ENCODE measurements around the gene GALNT18. TPM values are rescaled to one million over a fixed set of nuclear protein-coding genes. Genes with fewer than 3 reads are reported as not detected.

The GALNT18 gene
- total RNA-seq, 2 donors from 2014 or later: not detected

GRCh38 chr11:11411401-11411985 lies 210.3 kb downstream of the GALNT18 start:
- Mint-ChIP-seq H3K4me1 (peaks cover 4% of the 10 kb centered on the region), H3K27ac (no peak overlapping the region), H3K4me3 (no peak overlapping the region), H3K36me3 (ENCODE audit: low read depth) (no peaks in the 10 kb centered on the region), H3K27me3 (peaks cover 69% of the 10 kb centered on the region)
- no peak for DNase-seq
- H3K9me3 ChIP-seq (ENCODE audit: control insufficient read depth, low read length, poor library complexity, severe bottlenecking): no peaks in the 10 kb centered on the region
- ATAC-seq: no peak

- Mint-ChIP-seq H3K27ac (no peak overlapping the region), H3K4me1 (no peaks in the 10 kb centered on the region), H3K36me3 (ENCODE audit: low read depth) (no peaks in the 10 kb centered on the region), H3K27me3 (peaks cover 69% of the 10 kb centered on the region), H3K4me3 (no peak overlapping the region)
- H3K9me3 ChIP-seq (ENCODE audit: control insufficient read depth, low read length, poor library complexity, severe bottlenecking): no peaks in the 10 kb centered on the region
- no peak for DNase-seq
- no peak for ATAC-seq
Observed at GRCh38 chr11:11409901-11410300, 211.9 kb downstream of the GALNT18 start.

DNA sequence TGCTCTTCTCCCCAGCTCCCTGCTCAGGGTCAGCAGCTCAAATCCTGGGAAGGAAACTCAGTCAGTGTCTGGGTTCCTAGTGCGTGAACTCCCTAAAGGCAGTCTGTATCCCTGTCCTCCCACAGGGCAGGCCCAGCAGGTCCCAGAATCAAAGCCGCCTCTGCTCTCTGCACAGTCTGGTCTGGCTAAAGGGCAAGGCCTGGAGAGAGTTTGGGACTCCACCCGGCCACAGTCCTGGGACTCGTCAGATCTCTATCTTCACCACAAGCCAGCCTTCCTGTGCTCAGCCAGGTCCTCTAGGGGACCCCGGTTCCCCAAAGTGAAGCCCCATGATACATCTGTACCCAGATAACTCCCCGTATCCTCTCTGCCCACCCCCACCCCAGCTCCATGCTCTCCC lies 212.6 kb downstream of the GALNT18 start:
- ATAC-seq (no peak), DNase-seq (no peak)
- Mint-ChIP-seq H3K4me3 (no peak overlapping the region), H3K27me3 (peaks cover 69% of the 10 kb centered on the region), H3K27ac (no peak overlapping the region), H3K4me1 (no peaks in the 10 kb centered on the region), H3K36me3 (ENCODE audit: low read depth) (peaks cover 3% of the 10 kb centered on the region)
- H3K9me3 ChIP-seq (ENCODE audit: control insufficient read depth, low read length, poor library complexity, severe bottlenecking): no peaks in the 10 kb centered on the region

DNA sequence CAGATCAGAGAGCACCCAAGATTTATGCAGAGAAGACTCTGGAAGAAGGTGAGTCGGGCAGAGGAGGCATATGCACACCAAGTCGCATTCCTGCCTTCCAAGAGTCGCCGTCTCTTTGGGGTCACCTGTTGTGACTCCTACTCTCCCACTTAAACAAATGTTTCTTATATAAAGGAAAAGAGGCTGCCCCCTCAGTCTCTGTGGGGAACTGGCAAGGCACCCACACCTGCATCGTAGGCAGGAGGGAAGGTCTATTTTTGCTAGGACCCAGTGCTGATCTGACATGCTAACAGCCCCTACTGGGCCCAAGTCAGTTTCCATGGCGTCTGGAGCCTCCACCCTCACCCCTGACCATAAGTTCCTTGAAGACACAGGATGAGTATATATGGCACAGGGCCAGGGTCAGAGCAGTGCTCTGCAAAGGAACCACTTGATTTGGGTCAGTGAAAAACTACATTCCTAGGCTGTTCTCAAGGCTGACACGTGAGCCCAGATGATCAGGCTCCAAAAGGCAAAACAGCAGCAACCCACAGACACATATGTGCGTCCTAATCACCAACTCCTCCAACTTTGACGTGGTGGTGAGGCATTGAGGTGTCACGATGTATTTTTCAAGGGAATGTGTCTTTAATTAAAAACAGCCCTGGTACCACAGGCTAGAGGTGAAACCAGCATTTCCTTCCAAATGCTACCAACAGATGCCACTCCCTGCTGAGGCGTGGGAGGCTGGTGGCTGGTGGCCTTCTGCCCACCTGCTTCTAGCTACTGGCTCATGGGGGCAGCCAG lies 213.2 kb downstream of the GALNT18 start:
- Mint-ChIP-seq H3K27ac (no peak overlapping the region), H3K27me3 (peaks cover 69% of the 10 kb centered on the region), H3K4me1 (no peaks in the 10 kb centered on the region), H3K4me3 (no peak overlapping the region), H3K36me3 (ENCODE audit: low read depth) (peaks cover 3% of the 10 kb centered on the region)
- DNase-seq (no peak), ATAC-seq (no peak)
- no peaks in the 10 kb centered on the region for H3K9me3 ChIP-seq (ENCODE audit: control insufficient read depth, low read length, poor library complexity, severe bottlenecking)

DNA sequence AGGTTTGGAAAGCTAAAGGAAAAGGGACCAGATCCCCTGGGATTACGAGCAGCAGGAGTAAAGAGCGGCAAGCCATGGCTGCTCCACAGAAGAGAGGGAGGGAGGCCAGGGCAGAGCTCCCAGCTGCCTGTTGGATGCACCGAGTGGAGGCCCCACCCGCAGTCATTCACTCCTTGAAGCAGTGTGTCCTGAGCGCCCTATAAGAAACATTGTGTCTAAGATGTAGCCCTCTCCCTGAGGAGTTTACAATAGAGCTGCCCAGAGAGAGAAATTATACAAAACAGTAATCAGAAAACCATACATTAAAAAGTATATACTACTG lies 214.1 kb downstream of the GALNT18 start:
- DNase-seq: no peak
- no peaks in the 10 kb centered on the region for H3K9me3 ChIP-seq (ENCODE audit: control insufficient read depth, low read length, poor library complexity, severe bottlenecking)
- ATAC-seq: no peak
- Mint-ChIP-seq H3K36me3 (ENCODE audit: low read depth) (peaks cover 3% of the 10 kb centered on the region), H3K27ac (no peak overlapping the region), H3K27me3 (peaks cover 66% of the 10 kb centered on the region), H3K4me3 (no peak overlapping the region), H3K4me1 (no peaks in the 10 kb centered on the region)

DNA sequence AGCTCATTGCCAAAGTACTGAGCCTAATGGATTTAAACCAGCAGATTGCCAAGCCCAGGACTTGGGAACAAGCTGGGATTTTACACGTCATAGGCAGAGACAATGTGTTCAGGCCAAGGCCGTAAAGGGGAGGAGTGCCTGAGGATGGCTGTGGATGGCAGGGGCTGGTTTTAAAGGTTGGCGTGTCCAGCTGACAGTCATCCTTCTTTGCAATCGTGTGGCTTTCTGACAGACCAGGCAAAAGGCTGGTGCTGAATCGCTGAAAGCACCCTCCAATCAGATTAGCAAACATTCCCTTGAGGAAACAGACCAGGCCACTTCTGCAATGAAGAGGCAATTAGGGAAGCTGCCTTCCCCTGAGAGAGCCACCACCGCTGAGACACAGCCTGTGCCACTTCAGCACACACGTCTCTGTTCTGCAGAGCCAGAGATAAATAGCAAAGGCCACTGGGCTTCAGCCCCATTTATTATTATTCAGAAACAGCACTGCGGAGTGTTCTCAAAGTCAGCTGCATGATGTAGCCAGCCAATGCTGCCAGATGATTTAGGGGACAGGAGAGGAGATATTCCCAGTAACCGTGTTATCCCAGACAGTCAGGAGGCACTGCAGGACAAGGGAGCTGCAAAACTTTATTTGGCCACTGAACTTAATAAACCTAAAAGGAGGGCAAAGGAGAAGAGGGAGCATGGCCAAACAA lies 214.6 kb downstream of the GALNT18 start:
- H3K4me3 Mint-ChIP-seq: no peak overlapping the region
- H3K27ac Mint-ChIP-seq: no peak overlapping the region
- H3K9me3 ChIP-seq (ENCODE audit: control insufficient read depth, low read length, poor library complexity, severe bottlenecking): no peaks in the 10 kb centered on the region
- H3K4me1 Mint-ChIP-seq: no peaks in the 10 kb centered on the region
- DNase-seq (no peak), ATAC-seq (no peak)
- peaks cover 61% of the 10 kb centered on the region for H3K27me3 Mint-ChIP-seq
- peaks cover 3% of the 10 kb centered on the region for H3K36me3 Mint-ChIP-seq (ENCODE audit: low read depth)

- Mint-ChIP-seq H3K4me3 (no peak overlapping the region), H3K27ac (no peak overlapping the region), H3K27me3 (peaks cover 58% of the 10 kb centered on the region), H3K36me3 (ENCODE audit: low read depth) (peaks cover 3% of the 10 kb centered on the region), H3K4me1 (no peaks in the 10 kb centered on the region)
- DNase-seq: no peak
- no peak for ATAC-seq
- H3K9me3 ChIP-seq (ENCODE audit: control insufficient read depth, low read length, poor library complexity, severe bottlenecking): no peaks in the 10 kb centered on the region
Observed at GRCh38 chr11:11406652-11407051, 215.2 kb downstream of the GALNT18 start.

DNA sequence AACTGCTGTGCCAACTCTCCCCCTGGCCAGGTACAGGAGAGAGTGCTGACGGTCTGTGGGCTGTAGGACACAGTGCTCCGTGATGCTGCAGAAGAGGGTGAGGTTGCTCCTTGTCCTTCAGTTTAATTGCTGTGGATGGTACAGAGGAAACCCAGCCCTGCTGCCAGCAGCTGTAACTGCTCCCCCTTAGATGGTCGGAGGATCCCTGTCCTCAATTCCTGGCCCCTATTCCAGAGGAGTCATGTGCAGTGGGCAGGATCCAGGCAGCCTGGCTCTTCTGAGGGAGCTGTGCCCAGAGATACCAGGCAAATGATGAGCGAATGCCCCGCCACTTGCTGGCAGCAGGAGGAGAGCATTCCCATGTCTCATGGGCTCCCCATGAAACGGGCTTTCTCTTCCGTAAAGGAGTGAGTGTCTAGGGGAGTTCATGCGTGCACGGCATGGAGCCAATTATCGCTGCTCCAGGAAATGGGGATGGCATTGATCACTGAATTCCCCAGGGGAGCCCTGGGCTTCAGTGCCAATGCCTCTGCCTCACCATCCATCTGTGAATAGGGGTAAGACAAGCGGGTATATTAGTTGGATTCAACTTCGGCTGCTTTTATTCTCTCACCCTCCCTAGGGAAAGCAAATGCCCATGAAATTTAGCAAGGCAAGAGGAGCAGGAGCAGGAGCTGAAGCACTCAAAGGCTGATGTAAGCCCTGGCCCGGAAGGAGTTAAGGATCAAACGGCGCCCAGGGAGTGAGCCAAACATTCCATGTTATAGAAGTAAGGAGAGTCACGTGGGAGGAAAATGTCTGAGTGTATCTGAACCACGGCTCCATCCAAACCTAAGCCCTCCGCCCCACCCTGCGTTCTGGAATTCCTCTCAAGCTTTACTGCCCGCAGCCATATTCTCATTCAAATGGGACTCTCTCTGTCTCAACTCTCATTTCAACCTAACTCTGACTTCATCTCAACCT lies 217.8 kb downstream of the GALNT18 start:
- H3K36me3 Mint-ChIP-seq (ENCODE audit: low read depth): peaks cover 3% of the 10 kb centered on the region
- H3K27ac Mint-ChIP-seq: no peak overlapping the region
- no peak overlapping the region for H3K4me3 Mint-ChIP-seq
- DNase-seq (no peak), ATAC-seq (no peak)
- no peaks in the 10 kb centered on the region for H3K9me3 ChIP-seq (ENCODE audit: control insufficient read depth, low read length, poor library complexity, severe bottlenecking)
- H3K27me3 Mint-ChIP-seq: peaks cover 43% of the 10 kb centered on the region
- H3K4me1 Mint-ChIP-seq: no peaks in the 10 kb centered on the region

DNA sequence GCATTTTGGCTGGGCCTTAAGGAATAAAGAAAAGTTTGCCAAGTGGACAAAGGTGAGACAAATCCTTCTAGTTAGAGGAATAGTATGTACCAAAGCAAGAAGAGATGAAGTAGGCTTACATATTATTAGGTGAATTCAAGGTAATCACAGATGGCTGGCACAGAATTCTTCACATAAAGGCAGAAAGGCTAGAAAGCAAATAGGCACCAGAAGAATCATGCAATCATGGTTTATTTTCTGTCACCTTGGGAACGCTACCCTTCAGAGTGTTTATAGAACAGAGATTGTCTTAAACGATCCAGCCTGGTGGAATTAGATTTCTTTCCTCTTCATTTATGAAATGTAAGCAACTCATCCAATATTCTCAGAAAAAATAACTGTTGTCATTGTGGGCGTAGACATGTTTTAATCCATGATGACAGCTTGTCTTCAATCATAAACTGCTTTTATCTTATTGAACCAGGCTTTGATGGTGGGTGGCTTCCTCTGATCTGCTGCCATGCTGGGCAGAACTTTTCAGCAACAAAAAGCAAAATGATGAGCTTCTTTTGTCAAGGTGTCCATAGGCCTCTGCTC lies 219.8 kb downstream of the GALNT18 start:
- no peak overlapping the region for H3K4me3 Mint-ChIP-seq
- no peak overlapping the region for H3K27ac Mint-ChIP-seq
- H3K9me3 ChIP-seq (ENCODE audit: control insufficient read depth, low read length, poor library complexity, severe bottlenecking): no peaks in the 10 kb centered on the region
- peaks cover 46% of the 10 kb centered on the region for H3K27me3 Mint-ChIP-seq
- peaks cover 3% of the 10 kb centered on the region for H3K36me3 Mint-ChIP-seq (ENCODE audit: low read depth)
- no peak for DNase-seq
- no peak for ATAC-seq
- H3K4me1 Mint-ChIP-seq: no peaks in the 10 kb centered on the region

DNA sequence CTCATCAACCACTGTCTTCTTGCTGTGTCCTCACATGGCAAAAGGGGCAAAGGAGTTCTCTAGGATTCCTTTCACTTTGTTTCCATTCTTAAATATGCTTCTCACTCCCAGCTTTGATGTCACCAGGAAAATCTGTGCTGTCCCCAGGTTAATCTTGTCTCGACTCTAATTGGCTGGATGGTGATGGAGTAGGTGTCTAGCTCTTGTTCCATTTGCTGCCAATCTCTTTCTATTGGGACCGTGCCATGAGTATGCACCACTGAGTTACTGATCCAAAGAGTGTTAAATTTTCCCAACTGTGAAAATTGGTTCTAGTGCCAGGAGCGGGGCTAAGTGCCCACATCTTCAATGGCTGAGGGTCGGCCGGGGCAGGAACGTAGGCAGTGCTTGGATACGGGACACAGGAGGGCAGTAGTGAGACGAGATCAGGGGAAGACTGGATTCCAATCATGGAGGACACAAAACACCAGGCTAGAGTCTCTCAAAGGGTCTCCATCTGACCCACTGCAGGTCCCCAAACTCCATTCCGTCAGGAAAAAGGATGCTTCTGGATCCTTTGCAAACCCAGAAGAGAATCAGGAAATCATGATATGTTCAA lies 221.1 kb downstream of the GALNT18 start:
- H3K9me3 ChIP-seq (ENCODE audit: control insufficient read depth, low read length, poor library complexity, severe bottlenecking): no peaks in the 10 kb centered on the region
- no peak for ATAC-seq
- Mint-ChIP-seq H3K36me3 (ENCODE audit: low read depth) (peaks cover 3% of the 10 kb centered on the region), H3K4me1 (no peaks in the 10 kb centered on the region), H3K27ac (no peak overlapping the region), H3K4me3 (no peak overlapping the region), H3K27me3 (peaks cover 47% of the 10 kb centered on the region)
- DNase-seq: no peak

GRCh38 chr11:11400121-11400520 lies 221.7 kb downstream of the GALNT18 start:
- DNase-seq (no peak), ATAC-seq (no peak)
- H3K4me1 Mint-ChIP-seq: no peaks in the 10 kb centered on the region
- peaks cover 3% of the 10 kb centered on the region for H3K36me3 Mint-ChIP-seq (ENCODE audit: low read depth)
- no peak overlapping the region for H3K4me3 Mint-ChIP-seq
- H3K27ac Mint-ChIP-seq: no peak overlapping the region
- no peaks in the 10 kb centered on the region for H3K9me3 ChIP-seq (ENCODE audit: control insufficient read depth, low read length, poor library complexity, severe bottlenecking)
- H3K27me3 Mint-ChIP-seq: peaks cover 41% of the 10 kb centered on the region

GRCh38 chr11:11397781-11398180 lies 224.0 kb downstream of the GALNT18 start:
- H3K9me3 ChIP-seq (ENCODE audit: control insufficient read depth, low read length, poor library complexity, severe bottlenecking): no peaks in the 10 kb centered on the region
- no peak overlapping the region for H3K4me3 Mint-ChIP-seq
- peaks cover 25% of the 10 kb centered on the region for H3K27me3 Mint-ChIP-seq
- no peaks in the 10 kb centered on the region for H3K4me1 Mint-ChIP-seq
- H3K36me3 Mint-ChIP-seq (ENCODE audit: low read depth): no peaks in the 10 kb centered on the region
- no peak for DNase-seq
- no peak overlapping the region for H3K27ac Mint-ChIP-seq
- no peak for ATAC-seq

Data from T-helper 17 cell (primary cell).